BJ (cell line): ENCODE results near the gene MIA. TPM values are rescaled to one million over a fixed set of nuclear protein-coding genes. Genes with fewer than 3 reads are reported as not detected.
"Not testable (repeated sequence)": the region's sequence is repeated elsewhere in the genome, so short reads cannot be mapped to it uniquely, and the experiment has no call there.

Experiments used
- CTCF ChIA-PET: fragments of 350-600 bp; formaldehyde crosslinking; extraction: SDS; loops from one replicate; lab custom pipeline; 2021; ENCODE audit warnings: antibody characterized with exemption, inconsistent platforms; lab: Yijun Ruan, JAX
- POLR2A ChIA-PET: fragments of 300-600 bp; sonication (Branson Sonifier 250); formaldehyde crosslinking; extraction: SDS; loops from one replicate; lab custom pipeline; 2021; ENCODE audit warnings: antibody characterized with exemption; lab: Charles Lee
- DNase-seq: peaks from one replicate; pipeline ENCODE4 v3.0.0-alpha.2; 2011; ENCODE audit warnings: low read depth
- H3K27me3 ChIP-seq: 2 replicates; pipeline ENCODE4 v1.6.0; 2011; ENCODE audit warnings: low read length; ENCODE audit not compliant: control insufficient read depth, insufficient read depth
- H3K36me3 ChIP-seq: 2 replicates; pipeline ENCODE4 v1.5.1; 2011; ENCODE audit warnings: low read length; ENCODE audit not compliant: control insufficient read depth, insufficient read depth
- H3K4me3 ChIP-seq: 2 replicates; pipeline ENCODE4 v1.5.1; 2011; ENCODE audit warnings: low read depth, mild to moderate bottlenecking, control low read depth, low read length
- polyA plus RNA-seq: library from polyadenylated mRNA; depleted of rRNA; stranded (reverse); fragments of >200 nt; gene quantifications from 2 replicates; pipeline ENCODE4 v1.2.3, GENCODE V29; 2011
- TF ChIP-seq, protein P1 (sequence below): IDR thresholded peaks from 2 replicates; pipeline ENCODE4 v1.5.1; 2011; ENCODE audit warnings: low read depth, mild to moderate bottlenecking, control low read depth, inconsistent platforms, low read length, moderate library complexity; ENCODE audit not compliant: insufficient read depth

Gene MIA
- polyA plus RNA-seq, 1 experiment: not detected

DNA sequence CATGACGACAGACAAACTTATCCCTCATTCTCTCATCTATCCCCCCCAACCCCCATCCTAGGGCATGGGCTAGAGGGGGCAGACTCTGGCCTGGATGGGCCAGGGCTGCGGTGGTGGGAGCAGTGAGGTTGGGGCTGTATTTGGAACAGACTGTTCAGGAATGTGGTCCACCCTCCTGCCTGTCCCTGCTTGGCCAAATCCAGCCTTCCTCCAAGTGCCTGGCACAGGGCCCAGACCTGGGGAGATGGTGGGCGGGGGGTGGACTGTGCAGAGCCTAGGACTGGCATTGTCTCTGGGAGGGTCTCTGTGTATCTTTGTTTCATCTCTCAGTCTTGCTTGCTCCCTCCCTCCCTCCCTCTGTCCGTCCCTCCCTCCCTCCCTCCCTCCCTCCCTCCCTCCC is 37.9 kb downstream of the MIA start:
- H3K27me3 ChIP-seq: no peaks in the 10 kb centered on the region
- no peak overlapping the region for H3K4me3 ChIP-seq
- TF ChIP-seq, protein P1, sequence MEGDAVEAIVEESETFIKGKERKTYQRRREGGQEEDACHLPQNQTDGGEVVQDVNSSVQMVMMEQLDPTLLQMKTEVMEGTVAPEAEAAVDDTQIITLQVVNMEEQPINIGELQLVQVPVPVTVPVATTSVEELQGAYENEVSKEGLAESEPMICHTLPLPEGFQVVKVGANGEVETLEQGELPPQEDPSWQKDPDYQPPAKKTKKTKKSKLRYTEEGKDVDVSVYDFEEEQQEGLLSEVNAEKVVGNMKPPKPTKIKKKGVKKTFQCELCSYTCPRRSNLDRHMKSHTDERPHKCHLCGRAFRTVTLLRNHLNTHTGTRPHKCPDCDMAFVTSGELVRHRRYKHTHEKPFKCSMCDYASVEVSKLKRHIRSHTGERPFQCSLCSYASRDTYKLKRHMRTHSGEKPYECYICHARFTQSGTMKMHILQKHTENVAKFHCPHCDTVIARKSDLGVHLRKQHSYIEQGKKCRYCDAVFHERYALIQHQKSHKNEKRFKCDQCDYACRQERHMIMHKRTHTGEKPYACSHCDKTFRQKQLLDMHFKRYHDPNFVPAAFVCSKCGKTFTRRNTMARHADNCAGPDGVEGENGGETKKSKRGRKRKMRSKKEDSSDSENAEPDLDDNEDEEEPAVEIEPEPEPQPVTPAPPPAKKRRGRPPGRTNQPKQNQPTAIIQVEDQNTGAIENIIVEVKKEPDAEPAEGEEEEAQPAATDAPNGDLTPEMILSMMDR: no peak
- ChIA-PET POLR2A (no interaction called here), CTCF (no interaction called here)
- H3K36me3 ChIP-seq: peaks cover 8% of the 10 kb centered on the region
- DNase-seq: no peak

DNA sequence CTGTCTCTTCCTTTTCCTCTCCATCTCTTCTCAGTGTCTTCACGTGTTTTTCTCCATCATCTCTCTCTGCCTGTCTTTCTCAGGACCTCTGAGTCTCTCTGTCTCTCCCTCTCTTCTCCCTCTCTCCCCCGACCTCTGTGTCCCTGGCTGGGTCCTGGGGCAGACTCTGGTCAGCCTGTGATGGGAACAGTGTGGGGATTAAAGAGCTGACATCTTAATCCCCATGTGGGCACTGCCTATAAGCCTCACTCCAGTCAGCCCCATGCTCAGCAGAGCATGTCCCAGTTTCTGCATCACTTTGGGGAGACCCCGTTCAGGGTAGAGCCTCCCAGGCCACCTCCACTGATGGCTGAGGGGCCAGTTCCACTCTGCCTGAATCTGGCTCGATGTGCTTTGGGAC is 39.9 kb downstream of the MIA start:
- ChIA-PET POLR2A (no interaction called here), CTCF (no interaction called here)
- no peaks in the 10 kb centered on the region for H3K36me3 ChIP-seq
- H3K27me3 ChIP-seq: no peaks in the 10 kb centered on the region
- H3K4me3 ChIP-seq: no peak overlapping the region
- TF ChIP-seq, protein P1: no peak
- no peak for DNase-seq

DNA sequence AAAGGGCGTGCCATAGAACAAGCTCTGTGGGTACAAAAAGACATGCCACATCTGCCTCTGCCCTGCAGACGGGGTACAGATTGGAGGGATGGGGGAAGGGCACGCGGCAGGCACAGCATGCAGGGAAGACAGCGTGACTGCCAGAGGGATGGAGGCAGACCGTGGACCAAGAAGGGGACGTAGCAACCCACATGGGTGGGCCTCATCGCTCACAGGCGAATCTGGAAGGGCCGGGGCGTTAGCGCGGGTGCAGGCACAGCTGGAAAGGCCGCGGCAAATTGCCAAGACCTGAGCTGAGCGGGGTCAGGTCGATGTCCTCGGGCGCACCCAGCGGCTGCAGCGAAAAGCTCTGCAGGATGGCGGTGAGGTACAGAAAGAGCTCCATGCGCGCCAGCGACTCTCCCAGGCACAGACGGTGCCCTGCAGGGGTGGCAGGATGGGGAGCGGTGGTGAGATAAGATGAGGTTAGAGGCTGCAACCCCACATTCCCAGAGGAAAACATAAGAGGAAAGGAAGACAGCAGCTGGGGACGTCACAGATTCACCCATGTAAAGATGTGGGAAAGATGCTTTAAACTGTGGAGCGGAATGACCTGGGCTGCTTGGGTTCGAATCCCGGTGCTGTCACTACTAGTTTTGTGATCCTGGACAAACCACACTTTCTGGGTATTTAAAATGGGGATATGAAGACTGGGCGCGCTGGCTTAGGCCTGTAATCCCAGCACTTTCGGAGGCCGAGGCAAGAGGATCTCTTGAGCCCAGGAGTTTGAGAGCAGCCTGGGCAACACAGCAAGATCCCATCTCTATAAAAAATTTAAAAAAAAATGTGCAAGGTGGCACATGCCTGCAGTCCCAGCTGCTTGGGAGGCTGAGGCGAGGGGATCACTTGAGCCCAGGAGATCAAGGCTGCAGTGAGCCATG is 43.4 kb downstream of the MIA start:
- DNase-seq, H3K4me3 ChIP-seq, H3K36me3 ChIP-seq, POLR2A ChIA-PET, H3K27me3 ChIP-seq: not testable (repeated sequence)
- CTCF ChIA-PET: interaction anchor here (0.6 to 3.0 kb wide), 17 partner anchors 10 to 1270 kb away, joined by 3 to 36 read pairs (median 4); partner anchors contain the start of genes COQ8B and ITPKC
- TF ChIP-seq, protein P1: peak; percentile 46

DNA sequence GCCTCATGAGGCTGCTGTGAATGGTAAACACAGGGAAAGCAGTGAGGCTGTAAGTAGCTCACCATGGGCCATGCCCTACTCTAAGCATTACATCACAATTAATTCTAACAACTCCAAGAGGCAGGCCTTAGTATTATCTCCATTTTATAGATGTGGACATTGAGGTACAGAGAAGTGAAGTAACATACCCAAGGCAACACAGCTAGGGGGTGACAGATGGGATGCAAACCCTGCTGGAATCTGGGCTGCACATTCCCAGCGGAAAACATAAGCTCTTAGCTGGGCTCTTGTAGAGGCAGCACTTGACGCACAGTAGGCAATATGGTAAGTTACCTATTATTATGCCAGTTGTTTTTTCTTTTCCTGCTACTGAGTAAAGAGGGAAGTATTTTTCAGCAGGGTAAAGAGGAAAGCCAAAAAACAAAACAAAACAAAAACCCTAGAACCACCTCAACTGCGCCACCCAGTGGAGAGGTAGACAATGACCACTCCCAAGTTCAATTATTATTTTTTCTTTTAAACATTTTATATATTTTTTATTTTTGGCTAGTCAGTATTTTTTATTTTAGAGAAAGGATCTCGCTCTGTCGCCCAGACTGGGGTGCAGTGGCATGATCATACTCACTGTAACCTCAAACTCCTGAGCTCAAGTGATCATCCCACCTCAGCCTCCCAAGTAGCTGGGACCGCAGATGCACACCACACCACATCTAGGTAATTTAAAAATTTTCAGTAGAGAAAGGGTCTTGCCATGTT is 44.3 kb downstream of the MIA start:
- H3K4me3 ChIP-seq, POLR2A ChIA-PET, DNase-seq, H3K27me3 ChIP-seq, H3K36me3 ChIP-seq: not testable (repeated sequence)
- TF ChIP-seq, protein P1: peak; percentile 69
- CTCF ChIA-PET: interaction anchor here (0.6 to 3.0 kb wide), 17 partner anchors 9 to 544 kb away, joined by 3 to 36 read pairs (median 4); partner anchors contain the start of genes COQ8B and ITPKC

DNA sequence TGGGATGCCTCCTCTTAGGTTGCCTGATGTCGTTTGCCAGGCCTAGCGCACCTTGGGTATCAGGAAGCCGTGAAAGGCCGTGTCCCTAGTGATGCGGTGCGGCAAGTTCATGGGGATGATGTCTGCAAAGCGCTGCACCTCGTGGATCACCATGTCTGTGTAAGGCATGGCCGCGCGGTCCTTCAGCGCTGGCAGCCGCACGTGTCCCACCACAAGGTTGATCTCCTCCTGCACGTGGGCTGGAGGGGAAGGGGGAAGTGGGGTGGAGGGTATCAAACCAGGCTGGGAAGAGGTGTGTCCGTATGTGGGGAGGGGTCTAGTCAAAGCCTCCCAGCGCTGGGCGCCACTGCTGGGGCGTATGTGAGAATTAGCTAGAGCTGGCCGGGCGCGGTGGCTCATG is 46.8 kb downstream of the MIA start:
- TF ChIP-seq, protein P1: no peak
- Histone ChIP-seq H3K27me3 (no peaks in the 10 kb centered on the region), H3K36me3 (peaks cover 4% of the 10 kb centered on the region), H3K4me3 (no peak overlapping the region)
- ChIA-PET POLR2A (no interaction called here), CTCF (interaction anchor here (3.2 kb wide), 1 partner anchor 160 kb away, joined by 13 read pairs; no protein-coding TSS in a partner anchor)
- no peak for DNase-seq

DNA sequence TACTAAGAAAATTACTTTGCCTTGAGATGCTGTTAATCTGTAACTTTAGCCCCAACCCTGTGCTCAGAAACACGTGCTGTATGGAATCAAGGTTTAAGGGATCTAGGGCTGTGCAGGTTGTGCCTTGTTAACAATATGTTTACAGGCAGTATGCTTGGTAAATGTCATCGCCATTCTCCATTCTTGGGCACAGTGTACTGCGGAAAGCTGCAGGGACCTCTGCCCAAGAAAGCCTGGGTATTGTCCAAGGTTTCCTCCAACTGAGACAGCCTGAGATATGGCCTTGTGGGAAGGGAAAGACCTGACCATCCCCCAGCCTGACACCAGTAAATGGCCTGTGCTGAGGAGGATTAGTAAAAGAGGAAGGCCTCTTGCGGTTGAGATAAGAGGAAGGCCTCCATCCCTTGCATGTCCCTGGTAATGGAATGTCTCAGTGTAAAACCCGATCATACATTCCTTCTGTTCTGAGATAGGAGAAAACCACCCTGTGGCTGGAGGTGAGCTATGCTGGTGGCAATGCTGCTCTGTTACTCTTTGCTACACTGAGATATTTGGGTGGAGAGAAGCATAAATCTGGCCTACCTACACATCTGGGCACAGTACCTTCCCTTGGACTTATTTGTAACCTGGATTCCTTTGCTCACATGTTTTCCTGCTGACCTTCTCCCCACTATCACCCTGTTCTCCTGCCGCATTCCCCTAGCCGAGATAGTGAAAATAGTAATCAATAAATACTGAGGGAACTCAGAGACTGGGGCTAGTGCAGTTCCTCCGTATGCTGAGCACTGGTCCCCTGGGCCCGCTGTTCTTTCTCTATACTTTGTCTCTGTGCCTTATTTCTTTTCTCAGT is 47.6 kb downstream of the MIA start:
- H3K27me3 ChIP-seq, H3K4me3 ChIP-seq, H3K36me3 ChIP-seq, DNase-seq, POLR2A ChIA-PET: not testable (repeated sequence)
- CTCF ChIA-PET: interaction anchor here (3.2 kb wide), 1 partner anchor 160 kb away, joined by 13 read pairs; no protein-coding TSS in a partner anchor

DNA sequence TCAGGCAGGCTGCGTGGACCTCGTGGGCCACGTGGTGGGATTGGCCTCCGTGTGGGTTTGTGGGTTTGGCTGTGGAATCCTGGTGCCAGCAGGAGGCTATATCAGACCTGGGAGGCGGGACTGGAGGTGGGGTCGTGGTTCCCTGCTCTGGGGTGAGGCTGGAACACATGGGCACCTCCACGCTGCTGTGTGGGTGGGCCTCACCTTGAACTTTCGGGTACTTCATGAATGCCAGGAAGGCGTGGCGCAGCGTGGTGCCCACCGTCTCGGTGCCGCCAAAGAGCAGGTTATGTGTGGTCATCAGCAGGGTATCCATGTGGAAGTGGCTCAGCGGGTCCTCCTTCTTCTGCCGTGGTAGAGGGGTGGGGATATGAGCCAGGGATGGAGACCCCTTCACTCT is 49.6 kb downstream of the MIA start:
- CTCF ChIA-PET: interaction anchor here (1.3 to 3.2 kb wide), 2 partner anchors 18 to 162 kb away, joined by 5 to 13 read pairs; no protein-coding TSS in a partner anchor
- DNase-seq, H3K36me3 ChIP-seq, H3K27me3 ChIP-seq, POLR2A ChIA-PET, H3K4me3 ChIP-seq: not testable (repeated sequence)
